HG02981 (cell line): Measurements from ENCODE around the gene LYSMD4.
"Not testable (repeated sequence)": the region's sequence is repeated elsewhere in the genome, so short reads cannot be mapped to it uniquely, and the experiment has no call there.

Experiments used
- ATAC-seq: cut with Tn5 transposase; IDR thresholded peaks from one replicate; pipeline ENCODE4 v1.9.1; 2021; ENCODE audit warnings: mild to moderate bottlenecking, moderate library complexity; ENCODE audit not compliant: unreplicated experiment

Gene LYSMD4

GRCh38 chr15:99733268-99734039, at the start of gene LYSMD4:
LYSMD4 (minus strand) TSS chr15:99733437; CDS start chr15:99731999, 1,438 bp downstream.
- peak; percentile 99 for ATAC-seq

DNA sequence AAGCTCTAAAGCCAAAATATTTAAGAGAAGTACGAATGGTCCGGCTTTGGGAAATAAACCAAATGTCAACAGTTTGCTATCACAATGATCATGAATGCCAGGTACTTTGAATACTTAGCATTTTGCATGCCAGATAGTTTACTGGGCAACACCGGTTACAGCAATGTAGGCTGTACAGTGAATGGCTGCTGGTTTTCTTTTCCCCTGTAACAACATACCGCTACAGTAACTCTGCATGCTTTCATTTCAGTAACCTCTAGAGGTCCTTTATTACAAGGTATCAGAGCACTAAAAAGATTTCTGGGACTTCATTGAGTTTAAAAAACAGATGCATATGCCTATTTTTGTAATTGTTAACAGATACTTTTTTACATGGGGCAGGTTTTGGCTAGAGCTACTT, 48.8 kb upstream of the LYSMD4 start:
- not testable (repeated sequence) for ATAC-seq

- no peak for ATAC-seq
Observed at GRCh38 chr15:99777144-99777543, 43.9 kb upstream of the LYSMD4 start.

DNA sequence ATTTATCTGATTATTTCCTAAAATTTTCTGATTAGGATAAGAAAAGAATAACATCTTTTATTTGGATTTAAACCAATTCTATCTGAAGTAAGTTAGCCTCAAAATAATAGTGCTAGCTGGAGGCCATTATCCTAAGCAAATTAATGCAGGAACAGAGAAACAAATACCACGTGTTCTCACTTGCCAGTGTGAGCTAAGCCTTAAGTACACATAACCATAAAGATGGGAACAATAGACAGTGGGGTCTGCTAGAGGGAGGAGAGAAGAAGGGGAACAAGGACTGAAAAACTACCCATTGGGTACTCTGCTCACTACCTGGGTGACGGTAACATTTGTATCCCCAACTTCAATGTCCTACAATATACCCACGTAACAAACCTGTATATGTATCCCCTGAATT, 31.3 kb upstream of the LYSMD4 start:
- no peak for ATAC-seq

- peak; percentile 85 for ATAC-seq
Observed at GRCh38 chr15:99763827-99764226, 30.6 kb upstream of the LYSMD4 start.

DNA sequence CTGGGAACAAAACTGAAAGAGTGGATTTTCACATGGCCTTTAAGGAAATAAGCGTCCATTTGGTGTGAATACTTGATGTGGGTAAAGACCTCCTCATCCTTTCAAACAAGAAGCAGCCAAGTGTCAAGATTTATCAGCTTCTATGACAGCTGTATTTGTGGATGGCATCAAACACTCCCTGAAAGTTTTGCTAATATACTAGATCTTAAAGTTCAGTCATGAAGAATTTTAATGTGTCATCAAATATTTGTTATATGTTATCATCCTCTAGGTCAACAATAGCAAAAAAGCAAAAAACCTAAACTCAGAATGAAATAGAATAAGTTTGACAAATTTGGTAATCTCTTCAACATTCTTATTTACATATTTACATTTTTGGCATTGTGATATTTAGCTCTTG, 29.1 kb upstream of the LYSMD4 start:
- ATAC-seq = no peak

DNA sequence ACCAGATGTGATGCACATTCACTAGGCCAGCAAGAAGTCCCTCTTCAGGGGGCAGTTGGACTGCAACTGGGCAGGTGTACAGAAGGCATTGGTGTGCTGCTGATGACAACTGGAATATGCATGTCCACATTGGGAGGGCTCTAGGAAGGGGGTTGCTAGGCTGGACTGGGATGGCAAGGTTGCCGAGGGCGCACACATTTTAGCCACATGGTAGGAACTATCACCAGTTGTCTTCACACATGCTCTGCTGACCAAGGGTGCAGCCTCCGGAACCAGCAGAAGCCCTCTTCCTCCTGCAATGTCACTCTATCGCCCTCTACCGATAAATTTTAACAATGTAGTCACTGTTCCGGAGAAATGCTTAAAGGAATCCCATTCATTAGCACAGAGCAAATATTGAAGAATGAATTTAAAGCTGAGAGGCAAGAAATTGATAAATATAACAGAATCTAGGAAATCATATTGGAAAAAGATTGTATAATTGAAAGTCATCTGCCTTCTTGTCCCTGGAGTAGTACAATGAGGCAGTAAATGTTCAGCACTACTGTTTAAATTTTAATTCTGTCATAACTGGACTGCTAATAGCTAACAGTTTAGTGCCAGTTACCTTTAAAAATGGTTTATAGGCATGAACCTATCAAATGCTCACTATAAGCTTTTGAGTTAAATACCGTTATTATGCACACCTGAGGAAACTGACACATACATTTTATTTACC, 22.6 kb upstream of the LYSMD4 start:
- peak; percentile 90 for ATAC-seq

GRCh38 chr15:99753066-99753465, 19.8 kb upstream of the LYSMD4 start:
- ATAC-seq = no peak

GRCh38 chr15:99752556-99752955, 19.3 kb upstream of the LYSMD4 start:
- ATAC-seq = no peak

DNA sequence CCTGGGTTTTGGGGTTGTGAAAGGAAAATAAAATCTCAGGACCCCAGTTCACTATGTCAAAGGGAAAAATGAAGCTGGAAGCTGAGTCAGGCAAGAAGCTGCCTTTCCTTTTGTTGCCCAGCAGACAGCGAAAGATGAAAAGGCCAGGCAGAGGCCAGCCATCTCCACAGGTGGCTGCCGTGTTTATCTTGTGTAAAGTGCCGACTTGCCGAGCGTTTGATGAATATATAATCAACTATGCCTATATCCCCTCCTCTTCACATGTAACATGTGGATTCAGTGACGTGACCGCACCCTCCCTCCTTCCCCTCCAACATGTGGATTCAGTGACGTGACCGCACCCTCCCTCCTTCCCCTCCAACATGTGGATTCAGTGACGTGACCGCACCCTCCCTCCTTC, 17.1 kb upstream of the LYSMD4 start:
- ATAC-seq = not testable (repeated sequence)

GRCh38 chr15:99749386-99749785, 16.1 kb upstream of the LYSMD4 start:
- no peak for ATAC-seq

GRCh38 chr15:99745370-99746086, 12.3 kb upstream of the LYSMD4 start:
- ATAC-seq = no peak

- ATAC-seq = no peak
Observed at GRCh38 chr15:99744142-99744541, 10.9 kb upstream of the LYSMD4 start.

GRCh38 chr15:99741835-99742234, 8.6 kb upstream of the LYSMD4 start:
- ATAC-seq = no peak

DNA sequence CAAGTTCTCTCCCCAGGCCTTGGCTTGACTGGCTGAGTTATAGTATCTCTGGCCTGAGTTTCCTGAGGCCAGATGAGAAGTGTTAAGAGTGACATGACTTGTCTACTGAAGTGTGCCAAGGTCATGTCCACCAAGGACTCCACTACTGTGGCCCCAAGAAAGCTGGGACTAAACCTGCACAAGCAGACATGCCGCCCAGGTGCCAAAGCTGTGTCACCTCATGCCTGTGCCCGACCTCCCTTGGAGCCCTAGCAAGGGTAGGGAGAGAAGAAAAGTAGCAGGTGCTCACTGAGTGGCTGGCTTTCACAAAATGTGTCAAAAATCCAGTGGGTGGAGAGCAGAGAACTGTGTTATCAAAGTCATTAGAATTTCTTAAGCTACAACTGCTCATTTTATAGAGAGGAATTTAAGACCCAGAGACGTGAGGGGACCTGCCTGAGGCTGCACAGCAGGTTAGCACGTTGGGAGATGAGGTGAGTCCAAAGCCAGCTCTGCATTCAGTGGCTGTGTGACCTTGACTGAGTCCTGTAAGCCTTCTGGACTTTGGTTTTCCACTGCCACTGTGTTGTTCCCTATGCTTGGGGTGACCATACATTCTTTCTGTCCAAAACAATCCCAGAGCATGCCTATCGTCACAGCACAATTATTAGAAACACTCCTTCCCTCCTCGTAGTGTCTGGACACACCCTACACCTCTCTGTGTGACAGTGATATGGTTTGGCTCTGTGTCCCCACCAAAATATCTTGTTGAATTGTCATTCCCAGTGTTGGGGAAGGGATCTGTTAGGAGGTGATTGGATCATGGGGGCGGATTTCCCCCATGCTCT, 5.0 kb upstream of the LYSMD4 start:
- ATAC-seq = no peak

GRCh38 chr15:99736702-99737101, 3.5 kb upstream of the LYSMD4 start:
- no peak for ATAC-seq

DNA sequence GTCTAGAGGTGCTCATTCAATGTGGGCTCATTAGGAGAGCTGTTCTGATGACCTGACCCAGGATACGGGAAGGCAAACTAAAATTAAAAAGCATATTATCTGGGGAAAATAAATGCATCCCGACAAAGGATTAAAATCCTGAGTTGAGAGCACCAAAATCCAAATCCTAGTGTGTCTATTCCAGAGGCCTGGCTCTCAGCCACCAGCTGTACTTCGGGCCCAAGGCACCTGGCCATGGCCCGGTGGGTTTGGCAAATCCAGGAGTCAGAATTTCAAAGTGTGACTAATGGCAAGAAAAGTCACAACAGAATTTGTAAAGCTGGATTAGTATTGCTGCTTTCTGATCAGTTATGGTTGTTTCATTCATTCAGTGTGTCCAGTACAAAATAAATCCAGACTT, 2.6 kb upstream of the LYSMD4 start:
- no peak for ATAC-seq

GRCh38 chr15:99734575-99734974, 1.3 kb upstream of the LYSMD4 start:
- no peak for ATAC-seq

- not testable (repeated sequence) for ATAC-seq
Observed at GRCh38 chr15:99734040-99734291, 729 bp upstream of the LYSMD4 start.

DNA sequence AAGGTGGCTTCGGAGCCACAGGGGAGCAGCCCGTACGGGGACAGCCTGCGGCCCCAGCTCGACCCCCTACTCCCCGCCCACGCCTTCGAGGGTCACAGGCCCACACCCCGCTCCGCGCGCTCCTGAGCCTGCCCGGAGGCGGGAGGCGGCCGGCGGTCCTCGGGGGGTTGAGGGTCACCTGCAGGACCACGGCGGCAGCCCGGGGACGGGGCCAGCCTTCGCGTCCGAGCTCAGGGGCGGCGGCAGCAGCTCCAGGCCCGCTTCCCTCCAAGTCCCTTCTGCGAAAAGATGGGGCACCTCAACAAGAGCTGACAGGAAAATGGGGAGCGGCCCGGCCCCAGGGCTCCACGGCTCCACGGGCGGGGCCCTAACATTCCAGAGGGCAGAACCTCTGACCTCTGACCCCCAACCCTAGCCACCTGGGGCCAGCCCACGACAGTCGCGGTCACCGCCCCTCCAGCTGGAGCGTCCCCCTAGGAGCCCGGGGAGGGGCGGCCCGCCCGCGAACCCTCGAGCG, 428 bp downstream of the LYSMD4 start:
- ATAC-seq = peak; percentile 27
